AG04450 (cell line): ENCODE results near the gene ST8SIA1. TPM values are rescaled to one million over a fixed set of nuclear protein-coding genes. Genes with fewer than 3 reads are reported as not detected.

Source experiments
- CTCF ChIA-PET: fragments of 300-600, 350-600 bp; formaldehyde crosslinking; extraction: SDS; loops from one replicate; lab custom pipeline; 2022; ENCODE audit warnings: antibody characterized with exemption, inconsistent platforms; lab: Charles Lee
- POLR2A ChIA-PET: fragments of 350-600 bp; formaldehyde crosslinking; extraction: SDS; loops from one replicate; lab custom pipeline; 2021; ENCODE audit warnings: antibody characterized with exemption, inconsistent platforms; lab: Yijun Ruan, JAX
- DNase-seq: peaks from one replicate; pipeline ENCODE4 v3.0.0-alpha.2; 2011; ENCODE audit warnings: low read depth, low spot score
- H3K27ac ChIP-seq: one replicate; pipeline ENCODE4 v1.5.1; 2012; ENCODE audit warnings: low read depth, low read length, control low read depth
- H3K27me3 ChIP-seq: one replicate; pipeline ENCODE4 v1.6.0; 2012; ENCODE audit warnings: low read length; ENCODE audit not compliant: control insufficient read depth, insufficient read depth
- H3K4me3 ChIP-seq: 2 replicates; pipeline ENCODE4 v1.5.1; 2011; ENCODE audit warnings: mild to moderate bottlenecking, low read depth, low read length, control low read depth
- H3K9me3 ChIP-seq: 2 replicates; pipeline ENCODE4 v1.5.1; 2012; ENCODE audit warnings: low read length; ENCODE audit not compliant: control insufficient read depth, insufficient read depth
- polyA plus RNA-seq: library from polyadenylated mRNA; depleted of rRNA; stranded (reverse); fragments of >200 nt; gene quantifications from 2 replicates; pipeline ENCODE4 v1.2.3, GENCODE V29; 2011
- TF ChIP-seq, protein P1 (sequence below): IDR thresholded peaks from 2 replicates; pipeline ENCODE4 v1.5.1; 2011; ENCODE audit warnings: low read depth, low read length, control low read depth, inconsistent platforms

ST8SIA1 gene
- polyA plus RNA-seq, 1 experiment, result 0.26 TPM

DNA sequence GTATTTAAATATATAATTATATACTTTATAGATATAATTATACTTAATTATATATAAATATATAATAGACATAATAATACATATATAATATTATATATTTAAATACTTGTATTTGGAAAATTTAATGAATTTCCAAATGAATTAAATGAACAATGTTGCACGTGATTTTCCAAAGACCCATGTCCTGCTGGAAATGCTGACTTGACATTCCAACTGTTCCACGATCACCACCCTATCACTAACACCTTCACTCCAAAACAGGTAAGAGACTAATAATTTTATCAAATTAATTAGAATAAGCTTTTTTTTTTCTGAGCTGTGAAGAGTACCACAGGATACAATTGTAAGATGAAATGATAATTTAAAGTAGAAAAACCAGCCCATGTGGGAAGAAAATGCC, 103.4 kb downstream of the ST8SIA1 start:
- ChIA-PET CTCF (no interaction called here), POLR2A (no interaction called here)
- H3K4me3 ChIP-seq, result no peak overlapping the region
- no peaks in the 10 kb centered on the region for H3K9me3 ChIP-seq
- TF ChIP-seq, protein P1, sequence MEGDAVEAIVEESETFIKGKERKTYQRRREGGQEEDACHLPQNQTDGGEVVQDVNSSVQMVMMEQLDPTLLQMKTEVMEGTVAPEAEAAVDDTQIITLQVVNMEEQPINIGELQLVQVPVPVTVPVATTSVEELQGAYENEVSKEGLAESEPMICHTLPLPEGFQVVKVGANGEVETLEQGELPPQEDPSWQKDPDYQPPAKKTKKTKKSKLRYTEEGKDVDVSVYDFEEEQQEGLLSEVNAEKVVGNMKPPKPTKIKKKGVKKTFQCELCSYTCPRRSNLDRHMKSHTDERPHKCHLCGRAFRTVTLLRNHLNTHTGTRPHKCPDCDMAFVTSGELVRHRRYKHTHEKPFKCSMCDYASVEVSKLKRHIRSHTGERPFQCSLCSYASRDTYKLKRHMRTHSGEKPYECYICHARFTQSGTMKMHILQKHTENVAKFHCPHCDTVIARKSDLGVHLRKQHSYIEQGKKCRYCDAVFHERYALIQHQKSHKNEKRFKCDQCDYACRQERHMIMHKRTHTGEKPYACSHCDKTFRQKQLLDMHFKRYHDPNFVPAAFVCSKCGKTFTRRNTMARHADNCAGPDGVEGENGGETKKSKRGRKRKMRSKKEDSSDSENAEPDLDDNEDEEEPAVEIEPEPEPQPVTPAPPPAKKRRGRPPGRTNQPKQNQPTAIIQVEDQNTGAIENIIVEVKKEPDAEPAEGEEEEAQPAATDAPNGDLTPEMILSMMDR, result no peak
- no peak for DNase-seq
- H3K27me3 ChIP-seq, result no peaks in the 10 kb centered on the region
- H3K27ac ChIP-seq, result no peak overlapping the region

DNA sequence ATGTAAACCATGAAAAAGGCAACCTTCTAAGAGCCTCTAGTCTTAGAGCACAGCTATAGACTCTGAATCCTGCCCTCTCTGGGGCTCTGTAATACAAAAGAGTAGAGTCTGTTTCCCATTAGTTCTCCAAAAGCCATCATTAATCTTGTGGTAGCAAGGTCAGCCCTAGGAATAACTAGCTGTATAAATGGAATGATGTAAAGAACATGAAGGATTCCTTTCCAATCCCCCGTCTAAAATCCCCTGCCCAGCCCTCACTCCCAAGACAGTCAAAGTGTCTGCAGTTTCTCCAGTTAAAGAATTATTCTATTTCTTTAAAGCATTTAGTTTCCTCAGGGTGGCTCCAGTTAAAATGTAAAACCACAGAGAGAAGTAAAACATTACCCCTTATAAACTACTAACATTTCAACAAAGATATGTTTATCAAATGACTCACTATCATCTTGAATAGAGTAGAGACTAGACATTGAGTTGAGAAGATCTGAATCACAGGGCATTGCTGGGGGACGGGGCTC, 104.2 kb downstream of the ST8SIA1 start:
- DNase-seq, result no peak
- CTCF ChIA-PET, result interaction anchor here (0.7 kb wide), 1 partner anchor 105 kb away, joined by 5 read pairs; no protein-coding TSS in a partner anchor
- POLR2A ChIA-PET, result no interaction called here
- TF ChIP-seq, protein P1, result no peak
- Histone ChIP-seq H3K4me3 (no peak overlapping the region), H3K27me3 (no peaks in the 10 kb centered on the region), H3K27ac (no peak overlapping the region), H3K9me3 (no peaks in the 10 kb centered on the region)

DNA sequence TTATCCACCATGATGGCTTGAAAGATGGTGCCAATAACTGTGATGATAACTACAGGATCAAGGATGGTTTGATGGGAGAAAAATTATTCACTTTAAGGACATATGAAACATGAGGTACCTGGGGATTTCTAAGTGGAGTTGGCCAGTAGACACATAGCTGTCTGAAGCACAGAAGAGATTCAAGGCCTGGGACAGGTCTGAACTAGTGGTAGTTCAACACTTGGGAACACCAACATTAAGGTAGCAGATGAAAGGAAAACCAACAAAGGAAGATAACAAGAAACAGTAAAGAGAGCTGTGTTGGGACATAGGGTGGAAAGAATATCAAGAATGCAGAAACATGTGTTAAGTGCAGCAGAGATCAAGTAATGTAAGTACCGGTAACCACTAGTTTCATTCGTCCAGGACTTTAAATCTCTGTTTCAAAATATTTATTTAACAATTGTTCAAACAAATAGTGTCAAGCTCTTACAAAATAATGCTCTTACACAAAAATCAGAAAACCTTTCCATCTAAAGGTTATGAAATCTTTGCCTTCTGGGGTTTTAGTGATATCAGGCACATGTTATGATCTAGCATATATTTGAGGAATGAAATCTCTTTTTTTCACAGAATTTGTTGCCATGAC, 104.7 kb downstream of the ST8SIA1 start:
- no peak for DNase-seq
- Histone ChIP-seq H3K27ac (no peak overlapping the region), H3K27me3 (no peaks in the 10 kb centered on the region), H3K4me3 (no peak overlapping the region), H3K9me3 (no peaks in the 10 kb centered on the region)
- ChIA-PET POLR2A (no interaction called here), CTCF (interaction anchor here (0.6 to 0.7 kb wide), 3 partner anchors 106 to 239 kb away, joined by 5 to 7 read pairs (median 6); no protein-coding TSS in a partner anchor)
- TF ChIP-seq, protein P1, result no peak

DNA sequence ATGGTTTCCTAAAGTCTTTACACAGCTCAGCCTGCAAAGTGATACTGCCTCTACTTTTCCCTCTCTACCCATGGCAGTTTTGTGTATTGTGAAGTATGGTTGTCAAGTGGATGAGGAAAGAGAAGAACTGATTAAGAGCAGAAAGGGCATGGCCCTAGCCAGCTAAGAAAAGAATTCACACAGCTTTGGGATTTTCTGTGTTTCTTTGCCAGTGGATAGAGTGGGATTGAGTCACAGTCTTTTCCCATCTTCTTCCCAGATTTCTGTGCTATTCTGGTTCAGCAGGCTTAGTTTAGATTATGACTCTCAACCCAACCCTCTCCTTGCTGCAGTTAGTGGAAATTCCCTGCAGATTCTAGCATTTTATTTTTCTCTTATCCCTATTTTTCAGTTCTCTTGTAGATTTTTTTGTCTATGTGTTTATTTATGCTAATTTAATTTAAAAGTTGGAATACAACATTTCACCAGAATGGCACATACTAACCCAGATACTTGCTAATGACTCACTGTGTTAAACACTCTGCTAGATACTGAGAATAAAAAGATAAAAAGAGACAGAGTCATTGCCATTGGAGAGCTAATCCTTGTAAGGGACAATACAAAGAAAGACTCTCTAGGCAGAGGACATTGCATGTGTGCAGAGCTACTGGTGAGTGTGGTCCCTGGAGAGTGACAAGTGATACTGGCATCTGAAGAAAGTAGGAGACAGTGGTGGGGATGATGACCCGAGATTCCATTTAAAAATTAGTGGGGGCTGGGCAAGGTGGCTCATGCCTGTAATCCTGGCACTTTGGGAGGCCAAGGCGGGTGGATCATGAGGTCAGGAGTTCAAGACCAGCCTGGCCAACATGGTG, 106.3 kb downstream of the ST8SIA1 start:
- Histone ChIP-seq H3K27me3 (no peaks in the 10 kb centered on the region), H3K9me3 (no peaks in the 10 kb centered on the region), H3K4me3 (no peak overlapping the region), H3K27ac (no peak overlapping the region)
- TF ChIP-seq, protein P1, result no peak
- CTCF ChIA-PET, result no interaction called here
- DNase-seq, result no peak
- POLR2A ChIA-PET, result no interaction called here
